GM19351 (cell line): ENCODE data around the gene SRPX2.

ENCODE experiments used
- ATAC-seq: cut with Tn5 transposase; IDR thresholded peaks from one replicate; pipeline ENCODE4 v1.9.1; 2021; ENCODE audit warnings: mild to moderate bottlenecking, moderate library complexity; ENCODE audit not compliant: unreplicated experiment

SRPX2 gene

GRCh38 chrX:100643956-100644860, at the start of gene SRPX2:
Gene SRPX2, plus strand, starts transcription at chrX:100644199. Its CDS starts 2,124 bp downstream, at chrX:100646323.
- peak; percentile 69 for ATAC-seq

- no peak for ATAC-seq
These were observed 47.4 kb upstream of the SRPX2 start for GRCh38 chrX:100596601-100597000.

GRCh38 chrX:100599456-100599855, 44.5 kb upstream of the SRPX2 start:
- ATAC-seq = no peak

- ATAC-seq = no peak
These were observed 43.7 kb upstream of the SRPX2 start for GRCh38 chrX:100600340-100600739.

- ATAC-seq = no peak
These were observed 43.2 kb upstream of the SRPX2 start for GRCh38 chrX:100600758-100601157.

- peak; percentile 70 for ATAC-seq
These were observed 37.2 kb upstream of the SRPX2 start for GRCh38 chrX:100606753-100607152.

GRCh38 chrX:100609591-100609990, 34.4 kb upstream of the SRPX2 start:
- ATAC-seq = no peak

- ATAC-seq = no peak
These were observed 32.0 kb upstream of the SRPX2 start for GRCh38 chrX:100611951-100612350.

GRCh38 chrX:100615005-100615404, 29.0 kb upstream of the SRPX2 start:
- peak; percentile 100 for ATAC-seq

GRCh38 chrX:100623001-100623400, 21.0 kb upstream of the SRPX2 start:
- no peak for ATAC-seq

- peak; percentile 92 for ATAC-seq
These were observed 18.0 kb upstream of the SRPX2 start for GRCh38 chrX:100625985-100626491.

GRCh38 chrX:100635040-100635439, 9.0 kb upstream of the SRPX2 start:
- no peak for ATAC-seq

GRCh38 chrX:100635989-100636320, 8.0 kb upstream of the SRPX2 start:
- ATAC-seq = no peak

- peak; percentile 95 for ATAC-seq
These were observed 7.5 kb upstream of the SRPX2 start, which contains the start of gene TSPAN6 for GRCh38 chrX:100636321-100636991. Gene TSPAN6, minus strand, starts transcription at chrX:100636806. Its CDS starts 112 bp downstream, at chrX:100636694.

- ATAC-seq = no peak
These were observed 1.7 kb upstream of the SRPX2 start for GRCh38 chrX:100642290-100642689.

- no peak for ATAC-seq
These were observed 787 bp upstream of the SRPX2 start for GRCh38 chrX:100643212-100643611.

- ATAC-seq = no peak
These were observed 1.1 kb downstream of the SRPX2 start for GRCh38 chrX:100645106-100645505.

- no peak for ATAC-seq
These were observed 3.1 kb downstream of the SRPX2 start for GRCh38 chrX:100647095-100647494.

GRCh38 chrX:100647739-100648138, 3.7 kb downstream of the SRPX2 start:
- no peak for ATAC-seq

- ATAC-seq = no peak
These were observed 4.7 kb downstream of the SRPX2 start for GRCh38 chrX:100648458-100649417.
